Measurements from ENCODE around the gene CTDNEP1. TPM values are rescaled to one million over a fixed set of nuclear protein-coding genes. Genes with fewer than 3 reads are reported as not detected.

CTDNEP1 gene
- polyA plus RNA-seq, 2 of the 4 experiments (the other 2 are of a cell fraction) = 145 to 161 TPM

DNA sequence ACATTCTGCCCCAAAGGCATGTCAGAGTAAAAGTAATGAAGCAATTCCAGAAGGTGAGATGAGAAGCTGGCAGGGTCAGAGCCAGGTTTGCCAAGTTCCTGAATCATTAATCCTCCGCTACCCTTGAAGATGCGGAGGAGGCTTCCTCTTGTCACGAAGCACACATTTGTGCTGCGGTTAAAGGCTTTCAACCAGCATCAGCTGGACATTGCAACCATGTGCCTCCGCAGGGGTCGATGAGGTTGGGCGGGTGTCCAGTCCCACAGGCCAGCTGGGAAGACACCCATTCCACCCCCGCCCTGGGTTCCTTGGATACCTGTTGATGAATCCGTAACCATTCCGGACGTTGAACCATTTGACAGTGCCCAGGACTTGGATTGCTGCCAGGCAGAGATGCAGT is 41.6 kb upstream of the CTDNEP1 start:
- Histone ChIP-seq H3K4me3 (no peak overlapping the region), H3K4me1 (peaks cover 22% of the 10 kb centered on the region; the same call in 2 of the 3 replicates), H3K9me3 (no peaks in the 10 kb centered on the region), H3K27ac (no peak overlapping the region), H3K4me2 (no peak overlapping the region)
- CTCF ChIA-PET = interaction anchor here (0.7 to 6.3 kb wide), 7 partner anchors 8 to 248 kb away, joined by 3 to 97 read pairs (median 4); partner anchors contain the start of gene SLC2A4
- no peak for TF ChIP-seq EP300 (IDR thresholded peaks at IDR 0.05)
- no peak for TF ChIP-seq CEBPB (IDR thresholded peaks at IDR 0.05)
- TF ChIP-seq EHF (CRISPR knock-in tag; IDR thresholded peaks at IDR 0.05) = no peak
- TF ChIP-seq HES2 (IDR thresholded peaks at IDR 0.05) = no peak
- no peak for TF ChIP-seq KDM1A (IDR thresholded peaks at IDR 0.05; ENCODE audit: low read depth)
- TF ChIP-seq RAD21 (conservative IDR thresholded peaks at IDR 0.05 in 1 of 2, IDR thresholded peaks at IDR 0.05 in 1 of 2) = no peak
- TF ChIP-seq, protein P1, sequence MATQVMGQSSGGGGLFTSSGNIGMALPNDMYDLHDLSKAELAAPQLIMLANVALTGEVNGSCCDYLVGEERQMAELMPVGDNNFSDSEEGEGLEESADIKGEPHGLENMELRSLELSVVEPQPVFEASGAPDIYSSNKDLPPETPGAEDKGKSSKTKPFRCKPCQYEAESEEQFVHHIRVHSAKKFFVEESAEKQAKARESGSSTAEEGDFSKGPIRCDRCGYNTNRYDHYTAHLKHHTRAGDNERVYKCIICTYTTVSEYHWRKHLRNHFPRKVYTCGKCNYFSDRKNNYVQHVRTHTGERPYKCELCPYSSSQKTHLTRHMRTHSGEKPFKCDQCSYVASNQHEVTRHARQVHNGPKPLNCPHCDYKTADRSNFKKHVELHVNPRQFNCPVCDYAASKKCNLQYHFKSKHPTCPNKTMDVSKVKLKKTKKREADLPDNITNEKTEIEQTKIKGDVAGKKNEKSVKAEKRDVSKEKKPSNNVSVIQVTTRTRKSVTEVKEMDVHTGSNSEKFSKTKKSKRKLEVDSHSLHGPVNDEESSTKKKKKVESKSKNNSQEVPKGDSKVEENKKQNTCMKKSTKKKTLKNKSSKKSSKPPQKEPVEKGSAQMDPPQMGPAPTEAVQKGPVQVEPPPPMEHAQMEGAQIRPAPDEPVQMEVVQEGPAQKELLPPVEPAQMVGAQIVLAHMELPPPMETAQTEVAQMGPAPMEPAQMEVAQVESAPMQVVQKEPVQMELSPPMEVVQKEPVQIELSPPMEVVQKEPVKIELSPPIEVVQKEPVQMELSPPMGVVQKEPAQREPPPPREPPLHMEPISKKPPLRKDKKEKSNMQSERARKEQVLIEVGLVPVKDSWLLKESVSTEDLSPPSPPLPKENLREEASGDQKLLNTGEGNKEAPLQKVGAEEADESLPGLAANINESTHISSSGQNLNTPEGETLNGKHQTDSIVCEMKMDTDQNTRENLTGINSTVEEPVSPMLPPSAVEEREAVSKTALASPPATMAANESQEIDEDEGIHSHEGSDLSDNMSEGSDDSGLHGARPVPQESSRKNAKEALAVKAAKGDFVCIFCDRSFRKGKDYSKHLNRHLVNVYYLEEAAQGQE (IDR thresholded peaks at IDR 0.05) = no peak
- TF ChIP-seq RCOR1 (IDR thresholded peaks at IDR 0.05; ENCODE audit: low read depth, low read length) = no peak
- no peak for TF ChIP-seq FOSL2 (IDR thresholded peaks at IDR 0.05)
- TF ChIP-seq FOSL2 (CRISPR knock-in tag; IDR thresholded peaks at IDR 0.05) = no peak
- TF ChIP-seq SMC3 (IDR thresholded peaks at IDR 0.05) = no peak
- TF ChIP-seq CBX8 (IDR thresholded peaks at IDR 0.05) = no peak
- TF ChIP-seq, protein P2, sequence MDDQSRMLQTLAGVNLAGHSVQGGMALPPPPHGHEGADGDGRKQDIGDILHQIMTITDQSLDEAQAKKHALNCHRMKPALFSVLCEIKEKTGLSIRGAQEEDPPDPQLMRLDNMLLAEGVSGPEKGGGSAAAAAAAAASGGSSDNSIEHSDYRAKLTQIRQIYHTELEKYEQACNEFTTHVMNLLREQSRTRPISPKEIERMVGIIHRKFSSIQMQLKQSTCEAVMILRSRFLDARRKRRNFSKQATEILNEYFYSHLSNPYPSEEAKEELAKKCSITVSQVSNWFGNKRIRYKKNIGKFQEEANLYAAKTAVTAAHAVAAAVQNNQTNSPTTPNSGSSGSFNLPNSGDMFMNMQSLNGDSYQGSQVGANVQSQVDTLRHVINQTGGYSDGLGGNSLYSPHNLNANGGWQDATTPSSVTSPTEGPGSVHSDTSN (IDR thresholded peaks at IDR 0.05) = no peak
- TF ChIP-seq HOXB5 (CRISPR knock-in tag; IDR thresholded peaks at IDR 0.05) = no peak
- no peak for DNase-seq (ENCODE audit: low read depth in 1 of 2, low spot score in 1 of 2)
- no peak for ATAC-seq
- WGBS (ENCODE audit: missing lambda C conversion rate) = 92% methylated on average over 11 of the region's 11 CpGs
- POLR2A ChIA-PET = interaction anchor here (1.9 kb wide), 1 partner anchor 12 kb away, joined by 5 read pairs; the partner anchor contains the start of gene SLC2A4
- no peak for FAIRE-seq

DNA sequence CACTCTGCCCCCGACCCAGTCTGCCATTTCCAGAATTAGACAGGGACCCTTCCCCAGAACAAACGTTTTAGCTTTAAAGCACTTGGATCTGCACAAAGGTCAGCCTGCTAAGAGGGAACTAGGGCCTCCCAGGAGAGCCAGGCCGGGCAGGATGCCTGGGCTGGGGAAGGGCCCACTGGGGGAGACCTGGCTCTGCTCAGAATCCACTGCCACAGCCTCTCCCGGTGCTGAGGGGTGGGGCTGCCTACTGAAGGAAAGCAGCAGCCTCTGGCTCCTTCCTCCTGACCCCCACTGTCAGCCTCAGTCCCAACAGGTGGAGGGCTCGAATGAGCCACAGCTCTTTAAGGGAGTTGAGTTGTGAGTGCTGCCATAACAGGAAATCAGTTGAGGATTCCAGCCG is 41.2 kb upstream of the CTDNEP1 start:
- Histone ChIP-seq H3K4me3 (no peak overlapping the region), H3K9me3 (no peaks in the 10 kb centered on the region), H3K27ac (no peak overlapping the region), H3K4me1 (peaks cover 22% of the 10 kb centered on the region; the same call in 2 of the 3 replicates), H3K4me2 (no peak overlapping the region)
- CTCF ChIA-PET = interaction anchor here (0.7 to 6.3 kb wide), 10 partner anchors 8 to 247 kb away, joined by 3 to 97 read pairs (median 4); partner anchors contain the start of gene SLC2A4
- no peak for TF ChIP-seq RARB (CRISPR knock-in tag; IDR thresholded peaks at IDR 0.05)
- TF ChIP-seq ESRRA (IDR thresholded peaks at IDR 0.05; ENCODE audit: borderline replicate concordance, low read length) = no peak
- no peak for TF ChIP-seq HEYL (CRISPR knock-in tag; IDR thresholded peaks at IDR 0.05)
- TF ChIP-seq, protein P3, sequence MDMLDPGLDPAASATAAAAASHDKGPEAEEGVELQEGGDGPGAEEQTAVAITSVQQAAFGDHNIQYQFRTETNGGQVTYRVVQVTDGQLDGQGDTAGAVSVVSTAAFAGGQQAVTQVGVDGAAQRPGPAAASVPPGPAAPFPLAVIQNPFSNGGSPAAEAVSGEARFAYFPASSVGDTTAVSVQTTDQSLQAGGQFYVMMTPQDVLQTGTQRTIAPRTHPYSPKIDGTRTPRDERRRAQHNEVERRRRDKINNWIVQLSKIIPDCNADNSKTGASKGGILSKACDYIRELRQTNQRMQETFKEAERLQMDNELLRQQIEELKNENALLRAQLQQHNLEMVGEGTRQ (IDR thresholded peaks at IDR 0.05) = no peak
- no peak for TF ChIP-seq TP53 (CRISPR knock-in tag; IDR thresholded peaks at IDR 0.05)
- TF ChIP-seq MAZ (IDR thresholded peaks at IDR 0.05; ENCODE audit: borderline replicate concordance, low read depth, low read length) = no peak
- no peak for TF ChIP-seq RFX5 (IDR thresholded peaks at IDR 0.05)
- TF ChIP-seq, protein P2 (IDR thresholded peaks at IDR 0.05) = no peak
- TF ChIP-seq RCOR1 (IDR thresholded peaks at IDR 0.05; ENCODE audit: low read depth, low read length) = no peak
- no peak for TF ChIP-seq EP300 (IDR thresholded peaks at IDR 0.05)
- no peak for TF ChIP-seq NR3C1 (IDR thresholded peaks at IDR 0.05)
- no peak for TF ChIP-seq BHLHE40 (IDR thresholded peaks at IDR 0.05; ENCODE audit: low read depth, low read length)
- TF ChIP-seq RAD21 (conservative IDR thresholded peaks at IDR 0.05 in 1 of 2, IDR thresholded peaks at IDR 0.05 in 1 of 2) = no peak
- TF ChIP-seq HES2 (IDR thresholded peaks at IDR 0.05) = no peak
- TF ChIP-seq ZFP36 (IDR thresholded peaks at IDR 0.05; ENCODE audit: borderline replicate concordance, partially characterized antibody) = no peak
- no peak for TF ChIP-seq FOXS1 (CRISPR knock-in tag; IDR thresholded peaks at IDR 0.05)
- no peak for TF ChIP-seq ZSCAN20 (CRISPR knock-in tag; IDR thresholded peaks at IDR 0.05)
- 61% methylated on average over 6 of the region's 6 CpGs for WGBS (ENCODE audit: missing lambda C conversion rate)
- DNase-seq (ENCODE audit: low read depth in 1 of 2, low spot score in 1 of 2) = no peak
- FAIRE-seq = no peak
- ATAC-seq = no peak
- POLR2A ChIA-PET = interaction anchor here (1.9 kb wide), 1 partner anchor 12 kb away, joined by 5 read pairs; the partner anchor contains the start of gene SLC2A4
